ENCODE measurements around the gene SAPCD2. TPM values are rescaled to one million over a fixed set of nuclear protein-coding genes. Genes with fewer than 3 reads are reported as not detected.
"Not testable (repeated sequence)": the region's sequence is repeated elsewhere in the genome, so short reads cannot be mapped to it uniquely, and the experiment has no call there.

SAPCD2 gene
- total RNA-seq, 1 donor from 2014 or later: 13.5 TPM

- Mint-ChIP-seq H3K9me3 (ENCODE audit: unreplicated experiment) (peaks cover 4% of the 10 kb centered on the region), H3K36me3 (ENCODE audit: unreplicated experiment) (no peaks in the 10 kb centered on the region), H3K4me1 (ENCODE audit: low read depth, unreplicated experiment) (no peaks in the 10 kb centered on the region), H3K27me3 (ENCODE audit: unreplicated experiment) (peaks cover 4% of the 10 kb centered on the region), H3K4me3 (ENCODE audit: unreplicated experiment) (no peak overlapping the region), H3K27ac (ENCODE audit: unreplicated experiment) (no peak overlapping the region)
- no peak for TF ChIP-seq CTCF (IDR thresholded peaks at IDR 0.05; ENCODE audit: partially characterized antibody, unreplicated experiment)
- DNase-seq: no peak
Observed at GRCh38 chr9:137037035-137037434, 33.3 kb downstream of the SAPCD2 start.

- no peak overlapping the region for H3K4me3 Mint-ChIP-seq (ENCODE audit: unreplicated experiment)
- peaks cover 4% of the 10 kb centered on the region for H3K27me3 Mint-ChIP-seq (ENCODE audit: unreplicated experiment)
- no peak for TF ChIP-seq CTCF (IDR thresholded peaks at IDR 0.05; ENCODE audit: partially characterized antibody, unreplicated experiment)
- no peak for DNase-seq
- H3K9me3 Mint-ChIP-seq (ENCODE audit: unreplicated experiment): peaks cover 4% of the 10 kb centered on the region
- H3K4me1 Mint-ChIP-seq (ENCODE audit: low read depth, unreplicated experiment): peaks cover 2% of the 10 kb centered on the region
- H3K27ac Mint-ChIP-seq (ENCODE audit: unreplicated experiment): no peak overlapping the region
- H3K36me3 Mint-ChIP-seq (ENCODE audit: unreplicated experiment): no peaks in the 10 kb centered on the region
Observed at GRCh38 chr9:137035937-137036336, 34.4 kb downstream of the SAPCD2 start.

GRCh38 chr9:137035507-137035834, 34.9 kb downstream of the SAPCD2 start:
- peak; percentile 61 for TF ChIP-seq CTCF (IDR thresholded peaks at IDR 0.05; ENCODE audit: partially characterized antibody, unreplicated experiment)
- peaks cover 2% of the 10 kb centered on the region for H3K4me1 Mint-ChIP-seq (ENCODE audit: low read depth, unreplicated experiment)
- H3K27me3 Mint-ChIP-seq (ENCODE audit: unreplicated experiment): peaks cover 4% of the 10 kb centered on the region
- H3K36me3 Mint-ChIP-seq (ENCODE audit: unreplicated experiment): no peaks in the 10 kb centered on the region
- H3K9me3 Mint-ChIP-seq (ENCODE audit: unreplicated experiment): peaks cover 4% of the 10 kb centered on the region
- DNase-seq: no peak
- no peak overlapping the region for H3K4me3 Mint-ChIP-seq (ENCODE audit: unreplicated experiment)
- H3K27ac Mint-ChIP-seq (ENCODE audit: unreplicated experiment): no peak overlapping the region

GRCh38 chr9:137034709-137035506, 35.4 kb downstream of the SAPCD2 start:
- DNase-seq: peak; percentile 93
- H3K27ac Mint-ChIP-seq (ENCODE audit: unreplicated experiment): no peak overlapping the region
- H3K27me3 Mint-ChIP-seq (ENCODE audit: unreplicated experiment): peaks cover 4% of the 10 kb centered on the region
- H3K36me3 Mint-ChIP-seq (ENCODE audit: unreplicated experiment): no peaks in the 10 kb centered on the region
- H3K4me3 Mint-ChIP-seq (ENCODE audit: unreplicated experiment): no peak overlapping the region
- H3K9me3 Mint-ChIP-seq (ENCODE audit: unreplicated experiment): peaks cover 4% of the 10 kb centered on the region
- TF ChIP-seq CTCF (IDR thresholded peaks at IDR 0.05; ENCODE audit: partially characterized antibody, unreplicated experiment): peak; percentile 85
- H3K4me1 Mint-ChIP-seq (ENCODE audit: low read depth, unreplicated experiment): peaks cover 2% of the 10 kb centered on the region

GRCh38 chr9:137034039-137034708, 36.2 kb downstream of the SAPCD2 start:
- no peak for TF ChIP-seq CTCF (IDR thresholded peaks at IDR 0.05; ENCODE audit: partially characterized antibody, unreplicated experiment)
- no peak overlapping the region for H3K27ac Mint-ChIP-seq (ENCODE audit: unreplicated experiment)
- no peak for DNase-seq
- H3K36me3 Mint-ChIP-seq (ENCODE audit: unreplicated experiment): no peaks in the 10 kb centered on the region
- peaks cover 10% of the 10 kb centered on the region for H3K27me3 Mint-ChIP-seq (ENCODE audit: unreplicated experiment)
- H3K9me3 Mint-ChIP-seq (ENCODE audit: unreplicated experiment): peaks cover 4% of the 10 kb centered on the region
- H3K4me3 Mint-ChIP-seq (ENCODE audit: unreplicated experiment): no peak overlapping the region
- H3K4me1 Mint-ChIP-seq (ENCODE audit: low read depth, unreplicated experiment): peaks cover 2% of the 10 kb centered on the region

- not testable (repeated sequence) for H3K36me3 Mint-ChIP-seq (ENCODE audit: unreplicated experiment); H3K27ac Mint-ChIP-seq (ENCODE audit: unreplicated experiment); H3K4me1 Mint-ChIP-seq (ENCODE audit: low read depth, unreplicated experiment); DNase-seq; H3K4me3 Mint-ChIP-seq (ENCODE audit: unreplicated experiment); H3K27me3 Mint-ChIP-seq (ENCODE audit: unreplicated experiment); H3K9me3 Mint-ChIP-seq (ENCODE audit: unreplicated experiment)
Observed at GRCh38 chr9:137033481-137033880, 36.9 kb downstream of the SAPCD2 start.

Data from glutamatergic neuron (in vitro differentiated cells).